Peyer's patch (tissue), 4 donors: Measurements from ENCODE around the gene PRSS53.

Experiments
- POLR2A ChIP-seq, 2 donors: fragments of 450-650 bp; IDR thresholded peaks; one replicate each; pipeline ENCODE4 v1.5.1; 2017; ENCODE audit warnings: antibody characterized with exemption in 2 of 2, mild to moderate bottlenecking in 2 of 2, moderate library complexity in 2 of 2
- TF ChIP-seq, protein P1 (sequence below), 6 experiments: fragments of 450-650 bp in 4 of 6; fragments of 200-600 bp in 2 of 6; sonication (generic) in 1 of 6; IDR thresholded peaks; one replicate each; pipeline ENCODE4 v1.5.1; 2017 to 2019; ENCODE audit warnings: antibody characterized with exemption in 6 of 6, mild to moderate bottlenecking in 3 of 6, moderate library complexity in 1 of 6

DNA sequence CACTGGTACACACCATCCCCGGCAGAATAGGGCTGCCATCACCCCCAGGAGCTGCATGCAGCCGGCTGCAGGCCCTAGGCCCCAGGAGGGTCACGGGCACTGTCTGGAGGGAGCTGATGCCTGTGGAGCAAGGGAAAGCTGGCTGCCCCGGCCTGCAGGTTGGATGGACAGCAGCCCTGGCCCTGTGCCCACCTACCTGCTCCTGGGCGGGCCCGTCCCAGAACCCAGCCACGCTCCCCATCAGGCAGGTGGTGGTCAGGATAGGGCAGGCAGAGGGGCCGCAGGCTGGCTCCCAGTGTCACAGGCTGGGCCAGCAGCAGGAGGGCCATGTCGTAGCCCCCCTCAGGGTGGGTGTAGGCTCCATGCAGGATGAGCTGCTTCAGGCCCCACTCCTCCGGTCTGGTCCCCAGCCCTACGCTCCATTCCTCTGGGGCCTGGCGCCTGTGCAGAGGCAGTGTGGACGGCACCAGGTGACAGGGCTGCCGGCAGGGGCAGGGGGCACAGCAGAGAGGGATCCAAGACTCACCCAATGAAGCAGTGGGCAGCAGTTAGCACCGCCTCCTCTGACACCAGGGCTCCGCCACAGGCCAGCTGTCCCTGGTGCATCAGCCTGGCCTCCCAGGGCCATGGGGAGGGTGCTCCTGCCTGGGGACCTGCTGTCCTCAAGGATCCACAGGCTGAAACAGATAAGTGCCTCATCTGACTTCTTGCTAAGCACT lies 4.0 kb downstream of the PRSS53 start:
- TF ChIP-seq, protein P1, sequence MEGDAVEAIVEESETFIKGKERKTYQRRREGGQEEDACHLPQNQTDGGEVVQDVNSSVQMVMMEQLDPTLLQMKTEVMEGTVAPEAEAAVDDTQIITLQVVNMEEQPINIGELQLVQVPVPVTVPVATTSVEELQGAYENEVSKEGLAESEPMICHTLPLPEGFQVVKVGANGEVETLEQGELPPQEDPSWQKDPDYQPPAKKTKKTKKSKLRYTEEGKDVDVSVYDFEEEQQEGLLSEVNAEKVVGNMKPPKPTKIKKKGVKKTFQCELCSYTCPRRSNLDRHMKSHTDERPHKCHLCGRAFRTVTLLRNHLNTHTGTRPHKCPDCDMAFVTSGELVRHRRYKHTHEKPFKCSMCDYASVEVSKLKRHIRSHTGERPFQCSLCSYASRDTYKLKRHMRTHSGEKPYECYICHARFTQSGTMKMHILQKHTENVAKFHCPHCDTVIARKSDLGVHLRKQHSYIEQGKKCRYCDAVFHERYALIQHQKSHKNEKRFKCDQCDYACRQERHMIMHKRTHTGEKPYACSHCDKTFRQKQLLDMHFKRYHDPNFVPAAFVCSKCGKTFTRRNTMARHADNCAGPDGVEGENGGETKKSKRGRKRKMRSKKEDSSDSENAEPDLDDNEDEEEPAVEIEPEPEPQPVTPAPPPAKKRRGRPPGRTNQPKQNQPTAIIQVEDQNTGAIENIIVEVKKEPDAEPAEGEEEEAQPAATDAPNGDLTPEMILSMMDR (IDR thresholded peaks at IDR 0.05) = no peak
- no peak for TF ChIP-seq POLR2A (IDR thresholded peaks at IDR 0.05)
